HCT116 (cell line): ENCODE data around the gene EP400. TPM values are rescaled to one million over a fixed set of nuclear protein-coding genes. Genes with fewer than 3 reads are reported as not detected.

Experiments
- ATAC-seq: fragments of 200-7000 bp; cut with Tn5 transposase; 2 replicates; pipeline ENCODE4 v1.9.1; 2020; ENCODE audit warnings: mild to moderate bottlenecking, moderate library complexity
- BruUV-seq: library from RNA; stranded (reverse); fragments of 400-500 nt; replicated peaks from 2 replicates; lab custom pipeline; 2021; lab: Mats Ljungman, UMichigan
- CTCF ChIA-PET: fragments of 300-600 bp; sonication (Branson Sonifier 250); formaldehyde crosslinking; loops from one replicate; lab custom pipeline; 2021; ENCODE audit warnings: antibody characterized with exemption; lab: Charles Lee
- POLR2A ChIA-PET: fragments of 300-600, 350-600 bp; sonication (Branson Sonifier 250); formaldehyde crosslinking; loops from one replicate; lab custom pipeline; 2021; ENCODE audit warnings: antibody characterized with exemption; lab: Charles Lee
- RAD21 ChIA-PET, 2 experiments: fragments of 300-600 bp; sonication (Branson Sonifier 250); formaldehyde crosslinking; loops; one replicate each; lab custom pipeline; 2023; ENCODE audit warnings: low total read pairs in 2 of 2; ENCODE audit not compliant: uncharacterized antibody in 2 of 2, unreplicated experiment in 2 of 2, low non-redundant PET in 1 of 2; lab: Charles Lee
- DNase-seq: peaks from one replicate; pipeline ENCODE4 v3.0.0-alpha.2; 2010; ENCODE audit warnings: low read depth, low spot score
- H2AFZ ChIP-seq: fragments of 200-600 bp; shearing (Covaris generic), sonication (generic); 2 replicates; pipeline ENCODE4 v1.6.1; 2017; ENCODE audit warnings: low read depth, mixed run types, mixed read lengths, antibody characterized with exemption, low read length; ENCODE audit not compliant: poor library complexity, severe bottlenecking
- H3K27ac ChIP-seq: 2 replicates; pipeline ENCODE4 v1.5.1; 2012; ENCODE audit warnings: low read depth, low read length
- H3K27me3 ChIP-seq: fragments of 200-600 bp; sonication (generic); 2 replicates; pipeline ENCODE4 v1.6.1; 2016; ENCODE audit warnings: mixed run types, low read length, mixed read lengths; ENCODE audit not compliant: insufficient read depth
- H3K36me3 ChIP-seq, 2 experiments: fragments of 200-500 bp in 1 of 2; fragments of 200-600 bp in 1 of 2; sonication (Bioruptor generic) in 1 of 2; sonication (generic) in 1 of 2; 2 replicates each; pipeline versions ENCODE4 v1.5.1 to v1.6.1; 2014 to 2016; ENCODE audit warnings: low read length in 2 of 2, inconsistent platforms in 1 of 2, mixed read lengths in 1 of 2, mixed run types in 1 of 2; ENCODE audit not compliant: insufficient read depth in 2 of 2, control insufficient read depth in 1 of 2
- H3K4me1 ChIP-seq, 2 experiments: fragments of 200-600 bp in 1 of 2; sonication (generic) in 1 of 2; 2 replicates each; pipeline versions ENCODE4 v1.5.1 to v1.6.1; 2012 to 2017; ENCODE audit warnings: low read length in 2 of 2, inconsistent platforms in 1 of 2, mild to moderate bottlenecking in 1 of 2, mixed read lengths in 1 of 2, mixed run types in 1 of 2, moderate library complexity in 1 of 2; ENCODE audit not compliant: insufficient read depth in 2 of 2, control insufficient read depth in 1 of 2
- H3K4me2 ChIP-seq: fragments of 200-600 bp; sonication (generic); 2 replicates; pipeline ENCODE4 v1.6.1; 2017; ENCODE audit warnings: mixed run types, low read length, mixed read lengths
- H3K4me3 ChIP-seq, 2 experiments: fragments of 200-600 bp in 1 of 2; sonication (generic) in 1 of 2; replicated peaks in 1 of 2; 2 replicates each; pipeline ENCODE4 v1.5.1; 2011 to 2016; ENCODE audit warnings: low read length in 2 of 2, control low read depth in 1 of 2, low read depth in 1 of 2, mild to moderate bottlenecking in 1 of 2, mixed read lengths in 1 of 2, mixed run types in 1 of 2
- H3K79me2 ChIP-seq: fragments of 200-600 bp; sonication (generic); 2 replicates; pipeline ENCODE4 v1.6.1; 2017; ENCODE audit warnings: mild to moderate bottlenecking, mixed run types, low read length, moderate library complexity, mixed read lengths; ENCODE audit not compliant: insufficient read depth
- H3K9ac ChIP-seq: fragments of 200-600 bp; sonication (generic); 2 replicates; pipeline ENCODE4 v1.6.1; 2016; ENCODE audit warnings: low read length, mixed read lengths
- H3K9me2 ChIP-seq: fragments of 200-600 bp; sonication (generic), shearing (Covaris generic); 2 replicates; pipeline ENCODE4 v1.6.1; 2017; ENCODE audit warnings: mixed run types, mild to moderate bottlenecking, moderate library complexity; ENCODE audit not compliant: insufficient read depth
- H3K9me3 ChIP-seq, 2 experiments: fragments of 200-500 bp in 1 of 2; fragments of 200-600 bp in 1 of 2; sonication (Bioruptor generic) in 1 of 2; sonication (generic) in 1 of 2; 2 replicates each; pipeline ENCODE4 v1.6.1; 2014 to 2017; ENCODE audit warnings: low read length in 2 of 2, mixed read lengths in 2 of 2, inconsistent platforms in 1 of 2, low read depth in 1 of 2, mild to moderate bottlenecking in 1 of 2, mixed run types in 1 of 2, moderate library complexity in 1 of 2; ENCODE audit not compliant: control insufficient read depth in 1 of 2, insufficient read depth in 1 of 2
- H4K20me1 ChIP-seq: fragments of 200-600 bp; sonication (generic), shearing (Covaris generic); 2 replicates; pipeline ENCODE4 v1.6.1; 2017; ENCODE audit warnings: mixed run types, mild to moderate bottlenecking, moderate library complexity; ENCODE audit not compliant: insufficient read depth
- CEBPB ChIP-seq: IDR thresholded peaks from 2 replicates; pipeline ENCODE4 v1.6.1; 2012; ENCODE audit warnings: low read depth
- CTCF ChIP-seq, 3 experiments: fragments of 200-600 bp in 1 of 3; sonication (generic) in 1 of 3; IDR thresholded peaks in 2 of 3; conservative IDR thresholded peaks in 1 of 3; 2 replicates each; pipeline ENCODE4 v1.5.1; 2012 to 2017; ENCODE audit warnings: low read depth in 2 of 3, low read length in 2 of 3, antibody characterized with exemption in 1 of 3, borderline replicate concordance in 1 of 3, control low read depth in 1 of 3, mild to moderate bottlenecking in 1 of 3, mixed read lengths in 1 of 3, mixed run types in 1 of 3, moderate library complexity in 1 of 3; ENCODE audit not compliant: insufficient read depth in 1 of 3
- REST ChIP-seq: IDR thresholded peaks from 2 replicates; pipeline ENCODE4 v1.6.1; 2012; ENCODE audit warnings: low read depth
- SIN3A ChIP-seq: IDR thresholded peaks from 2 replicates; pipeline ENCODE4 v1.6.1; 2012; ENCODE audit warnings: low read depth
- SP1 ChIP-seq: IDR thresholded peaks from 2 replicates; pipeline ENCODE4 v1.6.1; 2012; ENCODE audit warnings: low read depth
- intact Hi-C: fragments of 100-400 bp; cut with micrococcal nuclease; formaldehyde crosslinking; loops from 2 replicates; pipeline ENCODE4 v1.10.0; 2022
- total RNA-seq: library from RNA; stranded (reverse); gene quantifications from one replicate; pipeline ENCODE4 v1.2.1, GENCODE V29; 2021; ENCODE audit not compliant: unreplicated experiment

Gene EP400
- total RNA-seq, 1 experiment from 2014 or later: 54.5 TPM

- Histone ChIP-seq H2AFZ (no peak overlapping the region), H3K9me3 (no peaks in the 10 kb centered on the region), H3K9ac (no peak overlapping the region), H3K79me2 (no peaks in the 10 kb centered on the region), H3K27me3 (no peaks in the 10 kb centered on the region), H3K4me3 (no peak overlapping the region), H3K4me1 (no peaks in the 10 kb centered on the region), H3K27ac (no peak overlapping the region), H3K36me3 (peaks cover 36 to 38% of the 10 kb centered on the region in 2 experiments; a peak in 3 of 4 replicates), H4K20me1 (no peaks in the 10 kb centered on the region), H3K4me2 (no peak overlapping the region), H3K9me2 (no peaks in the 10 kb centered on the region)
- ChIA-PET RAD21 (no interaction called here), POLR2A (no interaction called here), CTCF (no interaction called here)
- no peak for ATAC-seq
- BruUV-seq: no TSS peak
- TF ChIP-seq SIN3A (no peak), CEBPB (no peak), REST (no peak), CTCF (IDR thresholded peaks at IDR 0.05 in 2 of 3, conservative IDR thresholded peaks at IDR 0.05 in 1 of 3; ENCODE audit: borderline replicate concordance in 1 of 3, insufficient read depth in 1 of 3, low read depth in 2 of 3, low read length in 2 of 3) (no peak), SP1 (no peak)
- DNase-seq: no peak
- intact Hi-C loops: no loop called here
Measured at GRCh38 chr12:132020292-132020691, 70.5 kb downstream of the EP400 start.
